ENCODE measurements around the gene HP1BP3. TPM values are rescaled to one million over a fixed set of nuclear protein-coding genes. Genes with fewer than 3 reads are reported as not detected.

HP1BP3 gene
- total and polyA plus RNA-seq, 2 of the 4 experiments (the other 2 are of a cell fraction) = 88.4 to 151 TPM

DNA sequence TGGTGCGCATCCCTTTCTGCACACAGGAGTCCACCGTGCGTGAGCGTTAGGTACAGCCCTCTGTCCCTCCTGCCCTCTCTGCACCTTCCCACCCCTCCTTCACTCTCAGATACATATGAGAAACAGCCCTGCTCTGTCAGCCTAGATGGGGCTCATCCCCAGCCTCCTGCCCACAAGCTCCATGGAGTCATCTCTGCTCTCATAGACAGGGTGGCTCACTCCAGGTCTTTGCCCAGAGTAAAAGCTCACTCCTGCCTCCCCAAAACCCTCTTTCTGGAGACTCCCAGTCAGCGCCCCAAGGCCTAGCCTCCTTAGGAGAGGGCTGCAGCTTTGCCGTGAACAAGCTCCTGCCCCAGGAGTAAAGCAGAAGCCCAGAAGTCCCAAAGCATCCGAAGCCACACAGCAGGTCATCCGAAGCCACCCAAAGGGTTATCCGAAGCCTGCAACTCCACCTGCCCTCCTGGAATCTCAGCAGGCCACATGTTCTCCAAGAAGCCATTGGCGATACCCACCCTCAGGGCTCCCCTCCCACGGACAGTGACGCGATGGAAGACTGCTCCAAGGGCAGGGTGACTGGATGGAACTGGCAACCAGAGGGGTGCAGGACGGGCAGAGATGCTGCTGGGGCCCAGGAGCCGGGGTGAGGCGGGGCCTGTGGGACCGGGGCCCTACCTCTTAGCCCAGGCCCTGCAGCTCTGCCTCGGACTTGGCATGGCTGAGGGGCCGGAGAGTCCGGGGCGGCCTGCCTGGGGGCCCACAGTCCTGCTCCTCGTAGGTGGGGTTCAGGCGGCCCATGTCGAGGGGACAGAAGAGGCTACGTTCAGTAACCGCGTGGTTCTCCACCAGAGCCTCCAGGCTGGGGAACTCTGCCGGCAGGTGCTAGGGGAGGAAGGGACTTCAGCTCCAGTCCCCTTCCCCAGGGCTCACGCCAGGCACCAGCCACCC, 65.7 kb downstream of the HP1BP3 start:
- 95% methylated on average over 16 of the region's 29 CpGs; no CpG with 5 or more reads in 1 of the 2 experiments for WGBS, 2 experiments (ENCODE audit: extremely low coverage in 2 of 2, insufficient read length in 1 of 2)
- intact Hi-C loops (cut with micrococcal nuclease) = no loop called here
- H2BK120ac ChIP-seq (ENCODE audit: low read depth, low read length) = no peak overlapping the region
- no peaks in the 10 kb centered on the region for H3K36me3 ChIP-seq (ENCODE audit: control insufficient read depth, insufficient read depth, low read length)
- dilution Hi-C loops (cut with HindIII; ENCODE audit: low sequenced_read_pairs, unreplicated experiment) = no loop called here
- ChIA-PET CTCF (no interaction called here), POLR2A (ENCODE audit: unreplicated experiment) (no interaction called here)
- no peaks in the 10 kb centered on the region for H3K9me3 ChIP-seq (ENCODE audit: control insufficient read depth, insufficient read depth, low read length)
- ATAC-seq (ENCODE audit: low read depth) = no peak
- no peaks in the 10 kb centered on the region for H3K27me3 ChIP-seq (ENCODE audit: control insufficient read depth, insufficient read depth, low read length)
- H3K79me1 ChIP-seq (ENCODE audit: low read depth in 1 of 2, low read length in 2 of 2) = peaks cover 0 to 6% of the 10 kb centered on the region in 2 experiments; a peak in 1 of 4 replicates
- H2AFZ ChIP-seq (replicated peaks; ENCODE audit: low read length, poor library complexity) = no peak overlapping the region
- H2AK5ac ChIP-seq (ENCODE audit: low read depth, low read length) = peak overlapping the region; percentile 17; the same call in 1 of the 2 replicates
- H2BK5ac ChIP-seq (ENCODE audit: low read depth, low read length, poor library complexity, severe bottlenecking) = no peak overlapping the region
- no peak overlapping the region for H3K14ac ChIP-seq (replicated peaks; ENCODE audit: low read depth, low read length)
- H3K4me3 ChIP-seq (ENCODE audit: insufficient read depth, low read depth, low read length) = no peak overlapping the region
- H3K9me1 ChIP-seq (ENCODE audit: insufficient read depth, low read length) = 0 out of 2 replicates have a peak, but pooled peaks cover 6% of the 10 kb centered on the region
- H3K4me2 ChIP-seq (ENCODE audit: low read depth, low read length) = no peak overlapping the region
- H4K5ac ChIP-seq (ENCODE audit: low read depth, low read length) = no peak overlapping the region
- H3K27ac ChIP-seq (ENCODE audit: insufficient read depth, low read length) = no peak overlapping the region
- in situ Hi-C loops (cut with MboI; ENCODE audit: low sequenced_read_pairs) = no loop called here
- no peak for TF ChIP-seq CHD1 (IDR thresholded peaks at IDR 0.05; ENCODE audit: low read depth, low read length)
- no peak overlapping the region for H3K56ac ChIP-seq (ENCODE audit: extremely low read depth, insufficient read depth, low read length)
- H4K91ac ChIP-seq (ENCODE audit: insufficient read depth, low read depth, low read length) = no peak overlapping the region
- H3K9ac ChIP-seq (ENCODE audit: low read depth, low read length) = no peak overlapping the region
- no peak for DNase-seq
- no peak overlapping the region for H2AK9ac ChIP-seq (replicated peaks; ENCODE audit: low read depth, low read length, poor library complexity)
- no TSS peak for BruUV-seq (replicated peaks)
- no peak overlapping the region for H3K23ac ChIP-seq (ENCODE audit: low read depth, low read length)
- no peaks in the 10 kb centered on the region; the same call in 1 of the 2 replicates for H4K20me1 ChIP-seq (ENCODE audit: insufficient read depth, low read length)
- peaks cover 2% of the 10 kb centered on the region; the same call in 1 of the 2 replicates for H3K4me1 ChIP-seq (ENCODE audit: control insufficient read depth, insufficient read depth, low read length)
- no peak overlapping the region for H3K4ac ChIP-seq (ENCODE audit: low read depth, low read length)
- H3K18ac ChIP-seq (ENCODE audit: low read depth, low read length) = no peak overlapping the region
- no peak overlapping the region for H4K8ac ChIP-seq (ENCODE audit: low read depth in 2 of 2, low read length in 2 of 2)
- no peak overlapping the region for H2BK15ac ChIP-seq (ENCODE audit: low read depth, low read length)
- H2BK20ac ChIP-seq (ENCODE audit: low read depth, low read length) = no peak overlapping the region
